ENCODE results near the gene METTL25B. TPM values are rescaled to one million over a fixed set of nuclear protein-coding genes. Genes with fewer than 3 reads are reported as not detected.

Gene METTL25B
- total RNA-seq, 4 donors from 2014 or later = 33.8 to 95.2 (median 64.9) TPM

- no peaks in the 10 kb centered on the region for H3K27me3 ChIP-seq
- H3K4me3 ChIP-seq = no peak overlapping the region
- TF ChIP-seq POLR2A (IDR thresholded peaks at IDR 0.05) = no peak
- no peak for TF ChIP-seq CTCF (IDR thresholded peaks at IDR 0.05)
- H3K27ac ChIP-seq = no peak overlapping the region
- peak in 1 of 3 donors; percentile 3 for DNase-seq
- no peaks in the 10 kb centered on the region for H3K9me3 ChIP-seq
- H3K36me3 ChIP-seq = peaks cover 0 to 18% (median 0%) of the 10 kb centered on the region in 3 donors
- peaks cover 0 to 40% (median 4%) of the 10 kb centered on the region in 4 donors for H3K4me1 ChIP-seq
Measured at GRCh38 chr1:156772728-156773497, 44.6 kb downstream of the METTL25B start.

GRCh38 chr1:156773607-156774006, 45.3 kb downstream of the METTL25B start:
- H3K27ac ChIP-seq = no peak overlapping the region
- peaks cover 0 to 18% (median 0%) of the 10 kb centered on the region in 3 donors for H3K36me3 ChIP-seq
- H3K4me1 ChIP-seq = peaks cover 0 to 37% (median 4%) of the 10 kb centered on the region in 4 donors
- DNase-seq = no peak
- H3K4me3 ChIP-seq = no peak overlapping the region
- TF ChIP-seq CTCF (IDR thresholded peaks at IDR 0.05) = peak in 4 of 6 experiments; percentile 3 to 24 (median 13)
- TF ChIP-seq POLR2A (IDR thresholded peaks at IDR 0.05) = no peak
- H3K27me3 ChIP-seq = no peaks in the 10 kb centered on the region
- no peaks in the 10 kb centered on the region for H3K9me3 ChIP-seq

- Histone ChIP-seq H3K27ac (no peak overlapping the region), H3K9me3 (no peaks in the 10 kb centered on the region), H3K4me1 (peaks cover 0 to 17% (median 0%) of the 10 kb centered on the region in 4 donors), H3K27me3 (no peaks in the 10 kb centered on the region), H3K36me3 (peaks cover 0 to 13% (median 0%) of the 10 kb centered on the region in 3 donors), H3K4me3 (no peak overlapping the region)
- TF ChIP-seq POLR2A (IDR thresholded peaks at IDR 0.05) = no peak
- TF ChIP-seq CTCF (IDR thresholded peaks at IDR 0.05) = no peak
- DNase-seq = no peak
Measured at GRCh38 chr1:156775799-156776198, 47.5 kb downstream of the METTL25B start.

- DNase-seq = no peak
Measured at GRCh38 chr1:156776942-156777341, 48.7 kb downstream of the METTL25B start.

GRCh38 chr1:156777573-156777972, 49.3 kb downstream of the METTL25B start:
- Histone ChIP-seq H3K27ac (no peak overlapping the region), H3K4me3 (no peak overlapping the region), H3K9me3 (no peaks in the 10 kb centered on the region), H3K36me3 (peaks cover 0 to 17% (median 0%) of the 10 kb centered on the region in 3 donors), H3K4me1 (peaks cover 0 to 9% (median 0%) of the 10 kb centered on the region in 4 donors), H3K27me3 (no peaks in the 10 kb centered on the region)
- DNase-seq = no peak
- no peak for TF ChIP-seq CTCF (IDR thresholded peaks at IDR 0.05)
- TF ChIP-seq POLR2A (IDR thresholded peaks at IDR 0.05) = no peak

More at GRCh38 chr1:156776942-156777341, 48.7 kb downstream of the METTL25B start:
- TF ChIP-seq POLR2A (IDR thresholded peaks at IDR 0.05) (no peak), CTCF (IDR thresholded peaks at IDR 0.05) (no peak)
- Histone ChIP-seq H3K36me3 (peaks cover 0 to 10% (median 0%) of the 10 kb centered on the region in 3 donors), H3K27me3 (no peaks in the 10 kb centered on the region), H3K4me1 (peaks cover 0 to 12% (median 0%) of the 10 kb centered on the region in 4 donors), H3K9me3 (no peaks in the 10 kb centered on the region), H3K4me3 (no peak overlapping the region), H3K27ac (no peak overlapping the region)
